K562 (cell line): ENCODE data around the gene GFOD1. TPM values are rescaled to one million over a fixed set of nuclear protein-coding genes. Genes with fewer than 3 reads are reported as not detected.
A peak's percentile ranks its signal among the peaks of the same experiment; 100 is the strongest.

Source experiments
- ATF1 ChIP-seq, 2 experiments: fragments of 450-650 bp in 1 of 2; IDR thresholded peaks; 2 replicates each; pipeline ENCODE4 v1.6.1; 2016; ENCODE audit warnings: missing compliant biosample characterization in 1 of 2, missing genetic modification characterization in 1 of 2
- CTCF ChIP-seq, 3 experiments: IDR thresholded peaks in 2 of 3; conservative IDR thresholded peaks in 1 of 3; 2 replicates each; pipeline ENCODE4 v1.5.1; 2011 to 2012; ENCODE audit warnings: low read length in 3 of 3, mild to moderate bottlenecking in 3 of 3, control low read depth in 2 of 3, improper control_type of control experiment in 1 of 3, inconsistent platforms in 1 of 3, low read depth in 1 of 3, mixed read lengths in 1 of 3, moderate library complexity in 1 of 3; ENCODE audit not compliant: insufficient read depth in 2 of 3
- E2F4 ChIP-seq: sonication (generic); formaldehyde crosslinking; IDR thresholded peaks from 2 replicates; pipeline ENCODE4 v1.8.0; 2022; ENCODE audit warnings: mild to moderate bottlenecking, low read depth, missing genetic modification reagents
- FOXO4 ChIP-seq: fragments of 450-650 bp; formaldehyde crosslinking; IDR thresholded peaks from 2 replicates; pipeline ENCODE4 v1.4.0; 2020; ENCODE audit warnings: mild to moderate bottlenecking, moderate library complexity
- HNRNPH1 ChIP-seq: fragments of 200-400 bp; formaldehyde crosslinking; optimal IDR thresholded peaks from 2 replicates; pipeline ENCODE3; 2017; ENCODE audit warnings: low read depth, mild to moderate bottlenecking, low read length, moderate library complexity
- JUND ChIP-seq, 2 experiments: IDR thresholded peaks; 2 replicates in 1 of 2; 3 replicates in 1 of 2; pipeline ENCODE4 v1.6.1; 2011; ENCODE audit warnings: borderline replicate concordance in 2 of 2, low read depth in 2 of 2, low read length in 2 of 2, improper control_type of control experiment in 1 of 2, missing biosample characterization in 1 of 2, missing genetic modification characterization in 1 of 2, missing genetic modification reagents in 1 of 2
- KAT8 ChIP-seq: fragments of 450-650 bp; IDR thresholded peaks from 2 replicates; pipeline ENCODE4 v1.6.1; 2016; ENCODE audit warnings: low read depth, mild to moderate bottlenecking
- KDM5B ChIP-seq: fragments of 200-600 bp; sonication (generic); IDR thresholded peaks from 2 replicates; pipeline ENCODE4 v1.6.1; 2012; ENCODE audit warnings: low read depth, mild to moderate bottlenecking, moderate library complexity, low read length, control low read depth, inconsistent platforms; ENCODE audit not compliant: insufficient replicate concordance
- NFIC ChIP-seq: fragments of 450-650 bp; IDR thresholded peaks from 2 replicates; pipeline ENCODE4 v1.6.1; 2017; ENCODE audit warnings: mild to moderate bottlenecking, inconsistent platforms
- THAP12 ChIP-seq: fragments of 250-450 bp; sonication (Bioruptor Pico); IDR thresholded peaks from 2 replicates; pipeline ENCODE4 v1.9.0; 2021; ENCODE audit warnings: mild to moderate bottlenecking, inconsistent platforms
- WHSC1 ChIP-seq: IDR thresholded peaks from one replicate; pipeline ENCODE4 v1.6.1; 2012; ENCODE audit warnings: low read length, control low read depth, inconsistent platforms
- ZBTB5 ChIP-seq: fragments of 450-650 bp; IDR thresholded peaks from 2 replicates; pipeline ENCODE4 v1.6.1; 2017; ENCODE audit warnings: antibody characterized with exemption
- ZNF184 ChIP-seq: sonication (generic); formaldehyde crosslinking; IDR thresholded peaks from 2 replicates; pipeline ENCODE4 v1.5.0; 2020; ENCODE audit warnings: missing genetic modification reagents
- ZNF445 ChIP-seq: fragments of 250-450 bp; sonication (Bioruptor Pico); IDR thresholded peaks from 2 replicates; pipeline ENCODE4 v1.4.0; 2020; ENCODE audit warnings: low read depth, mild to moderate bottlenecking, moderate library complexity
- ZNF695 ChIP-seq: fragments of 450-650 bp; formaldehyde crosslinking; IDR thresholded peaks from 2 replicates; pipeline ENCODE4 v1.4.0; 2020; ENCODE audit warnings: mild to moderate bottlenecking, moderate library complexity
- ZNF717 ChIP-seq: fragments of 250-450 bp; sonication (Bioruptor Pico); IDR thresholded peaks from 2 replicates; pipeline ENCODE4 v1.5.0; 2021
- ZNF740 ChIP-seq, 3 experiments: fragments of 200-800 bp in 1 of 3; sonication (Bioruptor generic) in 1 of 3; sonication (generic) in 1 of 3; formaldehyde crosslinking in 1 of 3; IDR thresholded peaks; 2 replicates each; pipeline versions ENCODE4 v1.6.1 to v1.8.0; 2016 to 2022; ENCODE audit warnings: mild to moderate bottlenecking in 2 of 3, missing compliant biosample characterization in 2 of 3, missing genetic modification characterization in 2 of 3, missing genetic modification reagents in 1 of 3
- ZNF75A ChIP-seq: fragments of 450-650 bp; formaldehyde crosslinking; IDR thresholded peaks from 2 replicates; pipeline ENCODE4 v1.4.0; 2020; ENCODE audit warnings: mild to moderate bottlenecking
- polyA plus RNA-seq, 8 experiments: library from polyadenylated mRNA; depleted of rRNA in 4 of 8; stranded (reverse) in 5 of 8; unstranded in 3 of 8; fragments of >200 nt; fragmentation: Nextera tagmentation in 2 of 8; fragmentation: Illumina TruSeq in 1 of 8; extraction: Ambion mirVana in 2 of 8; extraction: Trizol in 1 of 8; gene quantifications; 2 replicates each; pipeline versions ENCODE4 v1.2.1 to v1.2.3, GENCODE V29; 2011 to 2014; ENCODE audit warnings: inconsistent platforms in 1 of 8, missing spikeins in 1 of 8
- total RNA-seq, 7 experiments: library from RNA; depleted of rRNA in 6 of 7; stranded (reverse); fragments of >200 nt in 6 of 7; fragmentation: Illumina TruSeq in 2 of 7; extraction: Trizol in 2 of 7; gene quantifications; 2 replicates each; pipeline versions ENCODE4 v1.2.1 to v1.2.3, GENCODE V29; 2011 to 2021; ENCODE audit warnings: low replicate concordance in 1 of 7

The GFOD1 gene
- total and polyA plus RNA-seq, 9 of the 15 experiments (the other 6 are each of a cell fraction or from before 2014, with no cell fraction given) = 3.8 to 12.0 (median 8.2) TPM

GRCh38 chr6:13380761-13381160 lies 106.6 kb downstream of the GFOD1 start (continued):
- no peak for TF ChIP-seq ZNF740 (CRISPR knock-in tag; IDR thresholded peaks at IDR 0.05)
- TF ChIP-seq ZNF740 (tag; IDR thresholded peaks at IDR 0.05) = no peak
- no peak for TF ChIP-seq E2F4 (CRISPR knock-in tag)
- no peak for TF ChIP-seq WHSC1
- no peak for TF ChIP-seq ZNF75A
- TF ChIP-seq HNRNPH1 = no peak
- TF ChIP-seq ZNF184 (CRISPR knock-in tag) = no peak
- no peak for TF ChIP-seq ZNF695 (CRISPR knock-in tag)
- TF ChIP-seq ZNF445 (CRISPR knock-in tag) = no peak
- TF ChIP-seq FOXO4 (CRISPR knock-in tag) = no peak
- peak; percentile 62 for TF ChIP-seq JUND (IDR thresholded peaks at IDR 0.05; ENCODE audit: borderline replicate concordance, low read depth, low read length)
- TF ChIP-seq JUND (tag; IDR thresholded peaks at IDR 0.05; ENCODE audit: borderline replicate concordance, low read depth, low read length) = peak; percentile 66; the same call in 1 of the 3 replicates
- peak; percentile 92 for TF ChIP-seq NFIC
- no peak for TF ChIP-seq KAT8
- no peak for TF ChIP-seq ZNF717
- TF ChIP-seq ATF1 (CRISPR knock-in tag; IDR thresholded peaks at IDR 0.05) = no peak
- no peak for TF ChIP-seq ATF1 (tag; IDR thresholded peaks at IDR 0.05)
- no peak for TF ChIP-seq ZBTB5
- no peak for TF ChIP-seq THAP12
- no peak for TF ChIP-seq CTCF (IDR thresholded peaks at IDR 0.05 in 2 of 3, conservative IDR thresholded peaks at IDR 0.05 in 1 of 3; ENCODE audit: insufficient read depth in 2 of 3, low read depth in 1 of 3, low read length in 3 of 3)
- TF ChIP-seq KDM5B = peak; percentile 14
